Stomach (tissue), 9 donors: ENCODE measurements around the gene HUS1. TPM values are rescaled to one million over a fixed set of nuclear protein-coding genes. Genes with fewer than 3 reads are reported as not detected.

Source experiments
- DNase-seq, 2 donors: peaks; one replicate each; pipeline versions ENCODE4 v3.0.0 to v3.0.0-alpha.2; 2013 to 2019
- H3K27ac ChIP-seq, 5 donors: fragments of 200-600 bp in 4 of 5; sonication (generic) in 4 of 5; one replicate each; pipeline ENCODE4 v1.5.1; 2013 to 2019; ENCODE audit warnings: mild to moderate bottlenecking in 1 of 5, moderate library complexity in 1 of 5
- H3K27me3 ChIP-seq, 3 donors: fragments of 200-600 bp; sonication (generic); one replicate each; pipeline ENCODE4 v1.5.1; 2017 to 2019; ENCODE audit warnings: mixed run types in 1 of 3
- H3K36me3 ChIP-seq, 4 donors: fragments of 200-600 bp; sonication (generic); 1 replicate in 3 of 4; 2 replicates in 1 of 4; pipeline ENCODE4 v1.5.1; 2016 to 2019
- H3K4me1 ChIP-seq, 4 donors: fragments of 200-600 bp; sonication (generic); one replicate each; pipeline ENCODE4 v1.5.1; 2016 to 2019
- H3K4me3 ChIP-seq, 4 donors: fragments of 200-600 bp; sonication (generic) in 3 of 4; one replicate each; pipeline ENCODE4 v1.5.1; 2016 to 2019; ENCODE audit warnings: mild to moderate bottlenecking in 1 of 4
- H3K9me3 ChIP-seq, 4 donors: fragments of 200-600 bp; sonication (generic); one replicate each; pipeline ENCODE4 v1.5.1; 2016 to 2019
- EP300 ChIP-seq: sonication (generic); formaldehyde crosslinking; IDR thresholded peaks from one replicate; pipeline ENCODE4 v1.6.1; 2017; ENCODE audit warnings: antibody characterized with exemption
- POLR2A ChIP-seq, 4 donors: fragments of 450-650 bp; IDR thresholded peaks; one replicate each; pipeline ENCODE4 v1.6.1; 2016; ENCODE audit warnings: antibody characterized with exemption in 4 of 4, control low read depth in 2 of 4, mild to moderate bottlenecking in 1 of 4, moderate library complexity in 1 of 4
- POLR2AphosphoS5 ChIP-seq, 3 donors: sonication (generic); formaldehyde crosslinking; IDR thresholded peaks; one replicate each; pipeline ENCODE4 v1.6.1; 2016; ENCODE audit warnings: antibody characterized with exemption in 3 of 3
- WGBS, 5 donors: extraction: QIAGEN DNeasy Blood & Tissue Kit in 3 of 5; methylation state at CpG; one replicate each; pipeline versions ENCODE4 v1.1.5 to v1.1.7; 2013 to 2018; 5-methylcytosine and 5-hydroxymethylcytosine counted together
- intact Hi-C: fragments of 100-400 bp; cut with DNase I; formaldehyde crosslinking; loops from one replicate; pipeline ENCODE4 v1.15.1; 2023; ENCODE audit warnings: low total_unique reads
- polyA plus RNA-seq, 3 donors: library from polyadenylated mRNA; stranded (reverse); fragments of 200-250 nt; gene quantifications; one replicate each; pipeline ENCODE4 v1.2.3, GENCODE V29; 2013
- total RNA-seq, 5 donors: library from RNA; depleted of rRNA; stranded (reverse); fragments of >200 nt; gene quantifications; one replicate each; pipeline versions ENCODE4 v1.1.0 to v1.2.3, GENCODE V29; 2014 to 2016
- TF ChIP-seq, protein P1 (sequence below), 7 experiments: fragments of 450-650 bp in 4 of 7; fragments of 200-600 bp in 3 of 7; sonication (generic) in 3 of 7; IDR thresholded peaks; one replicate each; pipeline ENCODE4 v1.5.1; 2016 to 2019; ENCODE audit warnings: antibody characterized with exemption in 7 of 7, control low read depth in 2 of 7, mild to moderate bottlenecking in 1 of 7
- donor health status: healthy with polysubstance abuse.
- donor health status: Bipolar disorder and iron deficiency.
- donor health status: healthy.

The HUS1 gene
- total and polyA plus RNA-seq, 8 donors, result 5.9 to 69.2 (median 11.1) TPM

DNA sequence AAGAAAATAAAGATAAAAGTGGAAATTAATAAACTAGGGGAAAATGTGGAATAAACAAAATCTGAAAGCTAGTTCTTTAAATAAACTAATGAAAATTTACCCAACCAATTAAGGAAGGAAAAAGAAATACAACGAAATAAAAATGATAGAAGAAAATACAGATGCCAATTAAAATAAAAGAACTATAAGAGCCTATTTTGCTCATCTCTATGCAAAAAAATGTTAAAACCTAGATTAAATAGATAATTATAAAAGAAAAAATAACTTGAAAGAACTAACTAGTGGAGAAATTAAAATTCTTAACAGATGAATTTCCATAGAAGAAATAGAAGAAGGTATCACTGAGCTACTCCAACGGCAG, 63.8 kb downstream of the HUS1 start:
- Histone ChIP-seq H3K4me1 (no peaks in the 10 kb centered on the region), H3K27ac (no peak overlapping the region), H3K36me3 (no peaks in the 10 kb centered on the region), H3K27me3 (no peaks in the 10 kb centered on the region), H3K4me3 (no peak overlapping the region), H3K9me3 (no peaks in the 10 kb centered on the region)
- TF ChIP-seq POLR2A (IDR thresholded peaks at IDR 0.05) (no peak), POLR2AphosphoS5 (IDR thresholded peaks at IDR 0.05) (no peak), EP300 (no peak)
- TF ChIP-seq, protein P1, sequence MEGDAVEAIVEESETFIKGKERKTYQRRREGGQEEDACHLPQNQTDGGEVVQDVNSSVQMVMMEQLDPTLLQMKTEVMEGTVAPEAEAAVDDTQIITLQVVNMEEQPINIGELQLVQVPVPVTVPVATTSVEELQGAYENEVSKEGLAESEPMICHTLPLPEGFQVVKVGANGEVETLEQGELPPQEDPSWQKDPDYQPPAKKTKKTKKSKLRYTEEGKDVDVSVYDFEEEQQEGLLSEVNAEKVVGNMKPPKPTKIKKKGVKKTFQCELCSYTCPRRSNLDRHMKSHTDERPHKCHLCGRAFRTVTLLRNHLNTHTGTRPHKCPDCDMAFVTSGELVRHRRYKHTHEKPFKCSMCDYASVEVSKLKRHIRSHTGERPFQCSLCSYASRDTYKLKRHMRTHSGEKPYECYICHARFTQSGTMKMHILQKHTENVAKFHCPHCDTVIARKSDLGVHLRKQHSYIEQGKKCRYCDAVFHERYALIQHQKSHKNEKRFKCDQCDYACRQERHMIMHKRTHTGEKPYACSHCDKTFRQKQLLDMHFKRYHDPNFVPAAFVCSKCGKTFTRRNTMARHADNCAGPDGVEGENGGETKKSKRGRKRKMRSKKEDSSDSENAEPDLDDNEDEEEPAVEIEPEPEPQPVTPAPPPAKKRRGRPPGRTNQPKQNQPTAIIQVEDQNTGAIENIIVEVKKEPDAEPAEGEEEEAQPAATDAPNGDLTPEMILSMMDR (IDR thresholded peaks at IDR 0.05), result no peak
- intact Hi-C loops, result no loop called here
- no peak for DNase-seq
- 86 to 94% (median 89%) methylated on average over 2 of the region's 2 CpGs for WGBS, 5 donors

DNA sequence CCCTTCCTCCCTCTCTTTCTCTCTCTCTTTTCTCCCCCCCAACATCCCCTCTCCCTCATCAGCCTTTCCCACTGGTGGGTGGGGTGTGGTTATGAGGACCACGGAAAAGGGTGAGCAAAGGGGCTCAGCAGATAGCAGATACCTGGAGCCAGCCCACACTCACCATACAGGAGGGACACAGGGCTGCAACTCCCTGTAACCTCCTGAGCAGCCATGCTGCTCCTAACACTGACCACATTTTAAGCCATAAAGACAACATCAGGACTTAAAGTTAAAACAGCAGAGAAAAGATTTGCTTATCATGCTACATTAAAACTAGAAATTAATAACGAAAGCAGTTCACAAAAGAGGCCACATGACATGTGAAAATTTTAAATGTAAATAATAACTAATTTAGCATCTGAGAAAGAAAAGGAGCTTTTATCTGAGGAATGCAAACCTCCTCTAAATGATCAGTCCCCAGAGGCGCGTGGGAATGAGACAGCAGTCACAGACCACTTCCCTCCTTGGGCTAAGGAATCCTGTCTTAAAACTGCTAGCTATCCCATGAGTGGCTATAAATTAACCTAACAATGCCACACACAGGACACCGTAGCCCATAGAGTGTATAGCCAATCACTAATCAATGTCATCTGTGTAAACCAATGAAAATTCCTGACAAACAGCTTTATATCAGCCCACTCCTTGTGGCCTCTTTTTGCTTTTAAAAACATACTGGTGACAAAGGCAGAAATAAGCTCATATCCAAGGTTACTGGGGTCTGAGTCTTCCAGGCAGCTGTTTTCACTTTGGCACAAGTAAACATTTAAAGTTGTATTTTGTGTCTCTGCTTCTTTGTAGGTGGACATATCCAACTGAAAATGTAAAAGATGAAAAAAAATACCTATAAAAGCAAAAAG, 64.4 kb downstream of the HUS1 start:
- TF ChIP-seq POLR2AphosphoS5 (IDR thresholded peaks at IDR 0.05), result no peak
- Histone ChIP-seq H3K27ac (no peak overlapping the region), H3K4me3 (no peak overlapping the region), H3K36me3 (no peaks in the 10 kb centered on the region), H3K27me3 (no peaks in the 10 kb centered on the region), H3K9me3 (no peaks in the 10 kb centered on the region), H3K4me1 (no peaks in the 10 kb centered on the region)
- intact Hi-C loops, result no loop called here
- no peak for DNase-seq
- 62 to 74% (median 70%) methylated on average over 5 of the region's 5 CpGs for WGBS, 5 donors

Other genes with a start within 250 kb of the HUS1 start
- gene PKD1L1, start 31.1 kb downstream of the HUS1 start, total RNA-seq, result 1 to 10 TPM in 2 of 5 donors, under 1 TPM in 2, not detected in 1; under 0.01 to 1.2 (median 0.62) TPM
- under 1 TPM in 2 of 3 donors, not detected in 1; 0.03 to 0.06 TPM for gene PKD1L1, start 31.1 kb downstream of the HUS1 start, polyA plus RNA-seq
- not detected for gene SUN3, start 49.5 kb upstream of the HUS1 start, total RNA-seq
- gene SUN3, start 49.5 kb upstream of the HUS1 start, polyA plus RNA-seq, result not detected
- not detected for gene C7orf57, start 55.9 kb upstream of the HUS1 start, total RNA-seq
- under 1 TPM in 1 of 3 donors, not detected in 2; 0.08 TPM for gene C7orf57, start 55.9 kb upstream of the HUS1 start, polyA plus RNA-seq
- gene UPP1, start 109.7 kb upstream of the HUS1 start, total RNA-seq, result 10 to 100 TPM in 1 of 5 donors, 1 to 10 TPM in 3, under 1 TPM in 1; 0.87 to 24.5 (median 3.6) TPM
- gene UPP1, start 109.7 kb upstream of the HUS1 start, polyA plus RNA-seq, result 10 to 100 TPM; 19.2 to 45.7 (median 21.9) TPM
- under 1 TPM in 2 of 5 donors, not detected in 3; under 0.01 to 0.92 TPM for gene ABCA13, start 191.8 kb upstream of the HUS1 start, total RNA-seq
- under 1 TPM in 1 of 3 donors, not detected in 2; 0.50 TPM for gene ABCA13, start 191.8 kb upstream of the HUS1 start, polyA plus RNA-seq